Endodermal cell (in vitro differentiated cells): ENCODE results near the gene ATOSA. TPM values are rescaled to one million over a fixed set of nuclear protein-coding genes. Genes with fewer than 3 reads are reported as not detected.

Experiments
- DNase-seq: peaks from one replicate; pipeline ENCODE4 v3.0.0-alpha.2; 2017
- H3K27ac ChIP-seq: 2 replicates; pipeline ENCODE4 v1.5.1; 2013; ENCODE audit warnings: mild to moderate bottlenecking, low read depth, low read length, moderate library complexity
- H3K27me3 ChIP-seq: 2 replicates; pipeline ENCODE4 v1.6.1; 2013; ENCODE audit warnings: mild to moderate bottlenecking, low read length, moderate library complexity; ENCODE audit not compliant: insufficient read depth, control insufficient read depth, poor library complexity, severe bottlenecking
- H3K36me3 ChIP-seq: 2 replicates; pipeline ENCODE4 v1.7.0; 2013; ENCODE audit warnings: mild to moderate bottlenecking, low read length, moderate library complexity; ENCODE audit not compliant: control insufficient read depth, insufficient read depth
- H3K4me1 ChIP-seq: one replicate; pipeline ENCODE4 v1.7.0; 2013; ENCODE audit warnings: low read length; ENCODE audit not compliant: control insufficient read depth, insufficient read depth
- H3K4me3 ChIP-seq: 2 replicates; pipeline ENCODE4 v1.5.1; 2013; ENCODE audit warnings: mild to moderate bottlenecking, low read length, moderate library complexity
- H3K9ac ChIP-seq: 2 replicates; pipeline ENCODE4 v1.6.1; 2013; ENCODE audit warnings: mild to moderate bottlenecking, low read length, moderate library complexity; ENCODE audit not compliant: poor library complexity, severe bottlenecking; ENCODE audit errors: extremely low read depth
- H3K9me3 ChIP-seq: 2 replicates; pipeline ENCODE4 v1.6.1; 2013; ENCODE audit warnings: mild to moderate bottlenecking, low read length, moderate library complexity; ENCODE audit not compliant: control insufficient read depth
- H3K27ac Mint-ChIP-seq: 2 replicates; pipeline ENCODE4 v1.8.0; 2020; ENCODE audit warnings: mixed read lengths
- H3K27me3 Mint-ChIP-seq: 2 replicates; pipeline ENCODE4 v1.8.0; 2021; ENCODE audit warnings: mild to moderate bottlenecking, mixed read lengths; ENCODE audit not compliant: insufficient read depth
- H3K36me3 Mint-ChIP-seq: 2 replicates; pipeline ENCODE4 v1.8.0; 2020; ENCODE audit warnings: low read depth, mixed read lengths
- H3K4me1 Mint-ChIP-seq: 2 replicates; pipeline ENCODE4 v1.8.0; 2020; ENCODE audit warnings: mixed read lengths
- H3K4me3 Mint-ChIP-seq: 2 replicates; pipeline ENCODE4 v1.8.0; 2020; ENCODE audit warnings: mild to moderate bottlenecking, moderate library complexity, mixed read lengths
- H3K9me3 Mint-ChIP-seq: 2 replicates; pipeline ENCODE4 v1.8.0; 2020; ENCODE audit warnings: mild to moderate bottlenecking, mixed read lengths
- CTCF ChIP-seq: fragments of 200-600 bp; sonication (generic); conservative IDR thresholded peaks from 2 replicates; pipeline ENCODE4 v1.5.0; 2021; ENCODE audit warnings: antibody characterized with exemption, mild to moderate bottlenecking
- WGBS, 2 experiments: methylation state at CpG; one replicate each; pipeline versions ENCODE4 v1.1.5 to v1.1.7; 2013; ENCODE audit warnings: missing lambda C conversion rate in 2 of 2, mixed read lengths in 1 of 2; ENCODE audit not compliant: insufficient coverage in 1 of 2, insufficient read length in 1 of 2; 5-methylcytosine and 5-hydroxymethylcytosine counted together
- total RNA-seq, 2 donors: library from RNA; stranded (reverse); fragmentation: NEBNext Ultra II Directional in 1 of 2; extraction: Animal tissue kit (Norgen Biotek cat#: 25700) in 1 of 2; gene quantifications; 2 replicates in 1 of 2; 3 replicates in 1 of 2; pipeline ENCODE4 v1.2.1, GENCODE V29; 2021

The ATOSA gene
- total RNA-seq, 2 donors from 2014 or later, result 18.6 to 27.8 TPM

DNA sequence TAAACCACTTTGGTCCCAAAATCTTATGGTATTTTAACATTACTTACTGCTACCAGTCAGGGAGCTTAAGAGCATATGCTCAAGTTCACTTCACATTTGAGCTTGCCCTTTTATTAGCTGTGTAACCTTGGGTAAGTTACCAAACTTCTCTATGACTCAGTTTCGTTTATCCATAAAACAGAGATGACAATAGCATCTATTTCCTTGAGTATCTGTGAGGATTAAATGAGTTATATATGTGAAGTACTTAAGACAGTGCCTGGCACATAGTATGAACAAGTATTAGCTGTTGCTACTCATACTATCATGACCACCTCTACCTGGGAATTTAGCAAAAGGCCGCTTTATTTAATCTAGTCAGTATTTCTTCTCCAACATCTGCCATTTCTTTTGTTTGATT lies 5.9 kb downstream of the ATOSA start:
- no peak for TF ChIP-seq CTCF
- Histone ChIP-seq H3K27me3 (no peaks in the 10 kb centered on the region), H3K4me3 (no peak overlapping the region), H3K9me3 (no peaks in the 10 kb centered on the region), H3K4me1 (peaks cover 2% of the 10 kb centered on the region), H3K36me3 (peaks cover 20% of the 10 kb centered on the region), H3K9ac (no peak overlapping the region), H3K27ac (no peak overlapping the region)
- Mint-ChIP-seq H3K9me3 (no peaks in the 10 kb centered on the region), H3K4me1 (peaks cover 27% of the 10 kb centered on the region), H3K27me3 (no peaks in the 10 kb centered on the region), H3K27ac (peak overlapping the region; percentile 2), H3K4me3 (no peak overlapping the region), H3K36me3 (peaks cover 27% of the 10 kb centered on the region)
- no peak for DNase-seq
- WGBS, 2 experiments, result 88% methylated on average over 1 to 2 of the region's 2 CpGs

DNA sequence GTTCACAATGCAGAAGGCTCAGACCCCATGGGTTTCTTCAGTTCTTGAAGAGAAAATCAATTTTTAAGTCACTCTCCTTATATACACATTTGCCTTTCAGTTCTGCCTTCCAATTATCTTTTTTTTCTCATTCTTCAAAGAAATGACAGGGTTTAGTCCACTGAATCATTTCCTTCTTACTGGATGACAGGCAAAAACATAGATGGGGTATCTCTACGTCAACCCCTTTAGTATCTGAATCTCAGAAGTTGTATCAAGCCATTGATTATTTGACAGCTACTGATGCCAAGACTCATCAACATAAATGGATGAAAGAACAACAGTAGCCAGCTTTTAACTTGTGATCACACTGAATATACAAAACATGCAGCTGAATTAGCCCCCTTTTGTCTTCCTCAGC lies 6.5 kb downstream of the ATOSA start:
- Mint-ChIP-seq H3K36me3 (peaks cover 33% of the 10 kb centered on the region), H3K27me3 (no peaks in the 10 kb centered on the region), H3K9me3 (no peaks in the 10 kb centered on the region), H3K27ac (no peak overlapping the region), H3K4me3 (no peak overlapping the region), H3K4me1 (peaks cover 23% of the 10 kb centered on the region)
- Histone ChIP-seq H3K9ac (no peak overlapping the region), H3K27ac (no peak overlapping the region), H3K36me3 (peaks cover 23% of the 10 kb centered on the region), H3K4me1 (peaks cover 2% of the 10 kb centered on the region), H3K9me3 (no peaks in the 10 kb centered on the region), H3K27me3 (no peaks in the 10 kb centered on the region), H3K4me3 (no peak overlapping the region)
- no peak for DNase-seq
- 94% methylated on average over 1 of the region's 1 CpG; no CpG with 5 or more reads in 1 of the 2 experiments for WGBS, 2 experiments
- TF ChIP-seq CTCF, result no peak

DNA sequence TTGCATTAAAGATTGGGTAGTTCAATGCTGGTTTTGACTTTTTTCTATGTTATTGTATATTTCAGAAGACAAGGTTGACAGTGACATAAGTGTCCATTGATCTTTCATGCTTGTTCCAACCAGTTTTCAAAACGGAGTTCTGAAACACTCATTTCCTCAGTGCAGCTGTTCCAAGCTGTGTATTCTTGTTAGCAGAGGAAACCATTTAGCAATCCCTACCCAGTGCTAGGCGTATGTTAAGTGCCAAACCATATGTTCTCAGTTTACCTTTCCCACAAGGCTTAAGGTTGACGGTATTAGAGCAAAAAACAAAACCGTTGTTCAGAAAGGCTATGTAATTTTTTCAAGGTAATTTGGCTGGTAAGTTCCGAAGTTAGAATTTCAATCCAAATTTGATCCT lies 9.1 kb downstream of the ATOSA start:
- Histone ChIP-seq H3K4me3 (no peak overlapping the region), H3K9me3 (no peaks in the 10 kb centered on the region), H3K36me3 (peaks cover 34% of the 10 kb centered on the region), H3K9ac (no peak overlapping the region), H3K4me1 (peaks cover 2% of the 10 kb centered on the region), H3K27me3 (no peaks in the 10 kb centered on the region), H3K27ac (no peak overlapping the region)
- H3K27ac Mint-ChIP-seq, result no peak overlapping the region
- no peaks in the 10 kb centered on the region for H3K9me3 Mint-ChIP-seq
- no peak for DNase-seq
- peaks cover 9% of the 10 kb centered on the region for H3K4me1 Mint-ChIP-seq
- TF ChIP-seq CTCF, result no peak
- WGBS, 2 experiments, result 93 to 96% methylated on average over 4 to 5 of the region's 5 CpGs
- peaks cover 39% of the 10 kb centered on the region for H3K36me3 Mint-ChIP-seq
- no peaks in the 10 kb centered on the region for H3K27me3 Mint-ChIP-seq
- no peak overlapping the region for H3K4me3 Mint-ChIP-seq
